ENCODE data around the gene OPN3. TPM values are rescaled to one million over a fixed set of nuclear protein-coding genes. Genes with fewer than 3 reads are reported as not detected.

OPN3 gene
- total RNA-seq, 1 donor from 2014 or later = 25.6 TPM

- no peak overlapping the region for H3K4me3 Mint-ChIP-seq
- H3K36me3 Mint-ChIP-seq = peaks cover 4% of the 10 kb centered on the region
- no peak overlapping the region for H3K27ac Mint-ChIP-seq
- H3K9me3 Mint-ChIP-seq = peaks cover 3% of the 10 kb centered on the region
- no peak for DNase-seq (ENCODE audit: extremely low spot score, unreplicated experiment)
- no peaks in the 10 kb centered on the region for H3K27me3 Mint-ChIP-seq
- TF ChIP-seq CTCF (conservative IDR thresholded peaks at IDR 0.05) = no peak
- peaks cover 6% of the 10 kb centered on the region for H3K4me1 Mint-ChIP-seq (ENCODE audit: unreplicated experiment)
Measured at GRCh38 chr1:241592273-241592958, 47.8 kb downstream of the OPN3 start.

- no peak for DNase-seq (ENCODE audit: extremely low spot score, unreplicated experiment)
- H3K27me3 Mint-ChIP-seq = no peaks in the 10 kb centered on the region
- no peak for TF ChIP-seq CTCF (conservative IDR thresholded peaks at IDR 0.05)
- H3K4me3 Mint-ChIP-seq = no peak overlapping the region
- peaks cover 4% of the 10 kb centered on the region for H3K36me3 Mint-ChIP-seq
- H3K9me3 Mint-ChIP-seq = peaks cover 3% of the 10 kb centered on the region
- H3K4me1 Mint-ChIP-seq (ENCODE audit: unreplicated experiment) = peaks cover 6% of the 10 kb centered on the region
- H3K27ac Mint-ChIP-seq = no peak overlapping the region
Measured at GRCh38 chr1:241591736-241592135, 48.4 kb downstream of the OPN3 start.

- no peak for DNase-seq (ENCODE audit: extremely low spot score, unreplicated experiment)
- Mint-ChIP-seq H3K27ac (no peak overlapping the region), H3K4me3 (no peak overlapping the region), H3K27me3 (no peaks in the 10 kb centered on the region), H3K36me3 (peaks cover 4% of the 10 kb centered on the region), H3K4me1 (ENCODE audit: unreplicated experiment) (peaks cover 6% of the 10 kb centered on the region), H3K9me3 (peaks cover 3% of the 10 kb centered on the region)
- no peak for TF ChIP-seq CTCF (conservative IDR thresholded peaks at IDR 0.05)
Measured at GRCh38 chr1:241591317-241591716, 48.9 kb downstream of the OPN3 start.

GRCh38 chr1:241590719-241591118, 49.5 kb downstream of the OPN3 start:
- H3K36me3 Mint-ChIP-seq = peaks cover 4% of the 10 kb centered on the region
- TF ChIP-seq CTCF (conservative IDR thresholded peaks at IDR 0.05) = no peak
- DNase-seq (ENCODE audit: extremely low spot score, unreplicated experiment) = no peak
- no peaks in the 10 kb centered on the region for H3K27me3 Mint-ChIP-seq
- H3K4me3 Mint-ChIP-seq = peak overlapping the region; percentile 6
- H3K9me3 Mint-ChIP-seq = peaks cover 3% of the 10 kb centered on the region
- H3K4me1 Mint-ChIP-seq (ENCODE audit: unreplicated experiment) = peaks cover 6% of the 10 kb centered on the region
- peak overlapping the region; percentile 61 for H3K27ac Mint-ChIP-seq

GRCh38 chr1:241589521-241589920, 50.6 kb downstream of the OPN3 start:
- no peak for TF ChIP-seq CTCF (conservative IDR thresholded peaks at IDR 0.05)
- Mint-ChIP-seq H3K27me3 (no peaks in the 10 kb centered on the region), H3K9me3 (peaks cover 3% of the 10 kb centered on the region), H3K27ac (peak overlapping the region; percentile 65), H3K36me3 (no peaks in the 10 kb centered on the region), H3K4me1 (ENCODE audit: unreplicated experiment) (peaks cover 6% of the 10 kb centered on the region), H3K4me3 (no peak overlapping the region)
- DNase-seq (ENCODE audit: extremely low spot score, unreplicated experiment) = no peak
